UCSD-AML1 (cell line): Measurements from ENCODE around the gene AK4.

ENCODE experiments used
- DNase-seq: peaks from one replicate; lab custom pipeline; 2025; ENCODE audit not compliant: unreplicated experiment; lab: John Stamatoyannopoulos, UW

The AK4 gene

GRCh38 chr1:65243491-65243890, 95.5 kb downstream of the AK4 start:
- no peak for DNase-seq

- no peak for DNase-seq
Measured at GRCh38 chr1:65245295-65245694, 97.3 kb downstream of the AK4 start.

GRCh38 chr1:65247419-65248359, 99.7 kb downstream of the AK4 start:
- no peak for DNase-seq

GRCh38 chr1:65250826-65251225, 102.8 kb downstream of the AK4 start:
- no peak for DNase-seq

- DNase-seq = no peak
Measured at GRCh38 chr1:65253800-65254319, 105.9 kb downstream of the AK4 start.

- DNase-seq = peak; percentile 74
Measured at GRCh38 chr1:65254320-65255034, 106.5 kb downstream of the AK4 start.

- no peak for DNase-seq
Measured at GRCh38 chr1:65255035-65255655, 107.1 kb downstream of the AK4 start.

- no peak for DNase-seq
Measured at GRCh38 chr1:65255656-65256050, 107.7 kb downstream of the AK4 start.

- DNase-seq = no peak
Measured at GRCh38 chr1:65256860-65257708, 109.1 kb downstream of the AK4 start.

- DNase-seq = no peak
Measured at GRCh38 chr1:65258106-65258505, 110.1 kb downstream of the AK4 start.

- DNase-seq = no peak
Measured at GRCh38 chr1:65259816-65260215, 111.8 kb downstream of the AK4 start.

GRCh38 chr1:65260851-65261473, 113.0 kb downstream of the AK4 start:
- no peak for DNase-seq

- no peak for DNase-seq
Measured at GRCh38 chr1:65263286-65263685, 115.3 kb downstream of the AK4 start.

- no peak for DNase-seq
Measured at GRCh38 chr1:65264197-65264929, 116.4 kb downstream of the AK4 start.

- DNase-seq = no peak
Measured at GRCh38 chr1:65265296-65265650, 117.3 kb downstream of the AK4 start.

GRCh38 chr1:65265651-65266351, 117.8 kb downstream of the AK4 start:
- peak; percentile 18 for DNase-seq

- no peak for DNase-seq
Measured at GRCh38 chr1:65266476-65266875, 118.5 kb downstream of the AK4 start.

GRCh38 chr1:65267271-65267670, 119.3 kb downstream of the AK4 start:
- no peak for DNase-seq

GRCh38 chr1:65267683-65268082, 119.7 kb downstream of the AK4 start:
- no peak for DNase-seq
